AG09319 (cell line): ENCODE data around the gene TMEM191B.
"Not testable (repeated sequence)": the region's sequence is repeated elsewhere in the genome, so short reads cannot be mapped to it uniquely, and the experiment has no call there.

Experiments used
- DNase-seq: peaks from one replicate; pipeline ENCODE4 v3.0.0-alpha.2; 2010; ENCODE audit warnings: low read depth; ENCODE audit errors: extremely low read depth

TMEM191B gene

GRCh38 chr22:18527752-18528596, at the start of gene TMEM191B:
TSS of gene TMEM191B (plus strand) at chr22:18527802. CDS start at chr22:18527981, 179 bp downstream.
- DNase-seq: not testable (repeated sequence)

GRCh38 chr22:18496227-18496626, 31.4 kb upstream of the TMEM191B start:
- not testable (repeated sequence) for DNase-seq

GRCh38 chr22:18511327-18511726, 16.3 kb upstream of the TMEM191B start:
- DNase-seq: not testable (repeated sequence)

- DNase-seq: not testable (repeated sequence)
These were observed 15.2 kb upstream of the TMEM191B start for GRCh38 chr22:18512378-18512777.

- not testable (repeated sequence) for DNase-seq
These were observed 14.1 kb upstream of the TMEM191B start for GRCh38 chr22:18513454-18513853.

GRCh38 chr22:18518061-18518460, 9.5 kb upstream of the TMEM191B start, which contains the start of gene GGTLC3:
TSS of gene GGTLC3 (minus strand) at chr22:18518161. CDS start at chr22:18517897, 264 bp downstream.
- DNase-seq: not testable (repeated sequence)

- DNase-seq: not testable (repeated sequence)
These were observed 4.8 kb upstream of the TMEM191B start for GRCh38 chr22:18522762-18523161.

- not testable (repeated sequence) for DNase-seq
These were observed 4.3 kb upstream of the TMEM191B start for GRCh38 chr22:18523328-18523727.

GRCh38 chr22:18528597-18529415, 1.2 kb downstream of the TMEM191B start:
- peak; percentile 57 for DNase-seq

- not testable (repeated sequence) for DNase-seq
These were observed 2.0 kb downstream of the TMEM191B start for GRCh38 chr22:18529416-18530145.

- DNase-seq: not testable (repeated sequence)
These were observed 6.0 kb downstream of the TMEM191B start for GRCh38 chr22:18533633-18534032.

GRCh38 chr22:18534315-18534714, 6.7 kb downstream of the TMEM191B start:
- not testable (repeated sequence) for DNase-seq

GRCh38 chr22:18539994-18540393, 12.4 kb downstream of the TMEM191B start:
- not testable (repeated sequence) for DNase-seq

GRCh38 chr22:18543400-18543799, 15.8 kb downstream of the TMEM191B start:
- not testable (repeated sequence) for DNase-seq

- not testable (repeated sequence) for DNase-seq
These were observed 17.0 kb downstream of the TMEM191B start for GRCh38 chr22:18544615-18545014.

GRCh38 chr22:18549458-18550179, 22.0 kb downstream of the TMEM191B start:
- DNase-seq: not testable (repeated sequence)

GRCh38 chr22:18551046-18551445, 23.4 kb downstream of the TMEM191B start:
- DNase-seq: not testable (repeated sequence)

- not testable (repeated sequence) for DNase-seq
These were observed 25.4 kb downstream of the TMEM191B start for GRCh38 chr22:18552839-18553597.
